HFF-Myc (cell line): ENCODE results near the gene TRAF3.

Experiments used
- DNase-seq: peaks from one replicate; pipeline ENCODE4 v3.0.0-alpha.2; 2011; ENCODE audit warnings: low read depth; ENCODE audit errors: extremely low read depth
- H3K4me3 ChIP-seq: replicated peaks from 2 replicates; pipeline ENCODE4 v1.5.1; 2011; ENCODE audit warnings: low read depth, mild to moderate bottlenecking, control low read depth, low read length
- TF ChIP-seq, protein P1 (sequence below): IDR thresholded peaks from 2 replicates; pipeline ENCODE4 v1.5.1; 2012; ENCODE audit warnings: mild to moderate bottlenecking, low read depth, low read length, control low read depth; ENCODE audit errors: missing control alignments

The TRAF3 gene

DNA sequence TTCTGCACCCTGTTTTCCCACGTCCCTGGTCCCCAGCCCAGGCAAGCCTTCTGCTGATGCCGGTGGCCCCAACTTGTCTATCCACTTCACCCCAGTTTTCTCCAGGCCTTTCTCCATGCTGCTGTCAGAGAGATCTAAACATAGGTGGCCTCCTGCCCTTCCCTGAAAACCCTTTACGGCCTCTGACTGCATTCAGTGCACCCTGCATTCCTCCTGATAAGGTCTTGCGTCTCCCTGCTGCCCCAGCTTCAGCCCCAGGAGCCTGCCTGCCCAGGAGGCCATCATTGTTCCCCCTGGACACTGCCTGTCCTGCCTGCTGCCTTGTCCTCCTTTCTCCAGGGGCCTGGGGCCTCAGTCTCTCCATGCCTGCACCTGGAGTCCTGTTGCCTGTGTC lies 29.8 kb downstream of the TRAF3 start:
- no peak overlapping the region for H3K4me3 ChIP-seq
- no peak for DNase-seq
- TF ChIP-seq, protein P1, sequence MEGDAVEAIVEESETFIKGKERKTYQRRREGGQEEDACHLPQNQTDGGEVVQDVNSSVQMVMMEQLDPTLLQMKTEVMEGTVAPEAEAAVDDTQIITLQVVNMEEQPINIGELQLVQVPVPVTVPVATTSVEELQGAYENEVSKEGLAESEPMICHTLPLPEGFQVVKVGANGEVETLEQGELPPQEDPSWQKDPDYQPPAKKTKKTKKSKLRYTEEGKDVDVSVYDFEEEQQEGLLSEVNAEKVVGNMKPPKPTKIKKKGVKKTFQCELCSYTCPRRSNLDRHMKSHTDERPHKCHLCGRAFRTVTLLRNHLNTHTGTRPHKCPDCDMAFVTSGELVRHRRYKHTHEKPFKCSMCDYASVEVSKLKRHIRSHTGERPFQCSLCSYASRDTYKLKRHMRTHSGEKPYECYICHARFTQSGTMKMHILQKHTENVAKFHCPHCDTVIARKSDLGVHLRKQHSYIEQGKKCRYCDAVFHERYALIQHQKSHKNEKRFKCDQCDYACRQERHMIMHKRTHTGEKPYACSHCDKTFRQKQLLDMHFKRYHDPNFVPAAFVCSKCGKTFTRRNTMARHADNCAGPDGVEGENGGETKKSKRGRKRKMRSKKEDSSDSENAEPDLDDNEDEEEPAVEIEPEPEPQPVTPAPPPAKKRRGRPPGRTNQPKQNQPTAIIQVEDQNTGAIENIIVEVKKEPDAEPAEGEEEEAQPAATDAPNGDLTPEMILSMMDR, result no peak

DNA sequence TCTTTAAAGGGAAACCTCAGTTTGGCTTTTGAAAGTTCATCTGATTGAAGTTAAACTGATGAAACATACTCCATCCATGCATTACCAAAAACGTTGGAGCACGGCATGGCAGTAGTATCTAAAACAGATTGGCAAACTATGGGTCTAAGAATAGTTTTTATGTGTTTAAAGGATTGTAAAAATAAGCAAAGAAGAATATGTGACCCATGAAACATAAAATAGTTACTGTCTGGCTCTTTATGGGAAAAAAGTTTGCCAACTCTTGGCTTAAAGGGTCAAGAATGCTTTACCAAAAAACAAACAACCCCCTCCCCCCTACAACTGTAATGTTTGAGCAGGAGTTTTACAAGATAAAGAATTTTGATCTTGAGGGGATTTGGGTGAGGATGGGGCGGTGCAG lies 32.6 kb downstream of the TRAF3 start:
- TF ChIP-seq, protein P1, result no peak
- no peak for DNase-seq
- H3K4me3 ChIP-seq, result no peak overlapping the region

DNA sequence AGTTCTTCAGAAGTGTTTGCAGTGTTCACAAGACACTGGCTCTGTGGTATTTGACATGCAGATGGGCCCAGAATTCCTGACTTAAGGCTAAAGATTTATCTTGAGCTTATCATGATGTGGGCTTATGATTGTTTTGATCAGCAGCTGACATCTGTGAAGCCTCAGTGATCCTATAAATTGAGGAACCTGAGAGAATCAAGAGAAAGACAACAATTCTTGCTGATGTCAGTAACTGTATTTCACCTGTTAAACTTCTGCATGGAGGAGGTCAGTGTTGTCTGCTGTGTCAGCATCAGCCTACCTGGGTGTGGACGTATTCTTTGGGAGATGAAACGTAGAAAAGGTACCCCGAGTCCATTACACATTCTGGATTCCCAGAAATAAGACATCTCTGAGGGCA lies 33.3 kb downstream of the TRAF3 start:
- DNase-seq, result no peak
- H3K4me3 ChIP-seq, result no peak overlapping the region
- TF ChIP-seq, protein P1, result no peak

DNA sequence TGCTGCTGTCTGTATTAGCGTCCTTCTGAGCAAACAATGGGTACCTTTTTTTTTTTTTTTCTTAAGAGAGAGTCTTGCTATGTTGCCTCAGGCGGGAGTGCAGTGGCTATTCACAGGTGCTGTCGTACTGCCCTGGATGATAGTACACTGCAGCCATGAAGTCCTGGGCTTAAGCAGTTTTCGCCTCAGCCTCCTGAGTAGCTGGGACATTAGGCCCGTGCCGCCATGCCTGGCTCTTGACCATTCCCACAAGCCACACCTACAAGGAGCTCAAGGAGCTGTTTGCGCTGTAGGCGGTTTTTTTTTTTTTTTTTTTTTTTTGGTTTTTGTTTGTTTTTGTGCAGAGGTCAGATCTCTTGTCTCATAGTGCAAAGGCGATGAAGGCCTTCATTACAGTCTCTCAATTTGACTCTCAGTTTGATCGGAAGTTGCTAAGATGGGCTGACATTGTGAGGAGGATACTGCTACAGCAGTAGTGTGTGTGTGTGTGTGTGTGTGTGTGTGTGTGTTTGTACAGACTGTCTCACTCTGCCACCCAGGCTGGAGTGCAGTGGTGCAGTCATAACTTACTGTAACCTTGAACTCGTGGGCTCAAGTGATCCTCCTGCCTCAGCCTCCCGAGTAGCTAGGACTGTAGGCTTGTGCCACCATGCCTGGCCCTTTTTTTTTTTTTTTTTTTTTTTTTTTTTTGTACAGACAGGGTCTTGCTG lies 34.2 kb downstream of the TRAF3 start:
- TF ChIP-seq, protein P1, result no peak
- no peak overlapping the region for H3K4me3 ChIP-seq
- DNase-seq, result no peak

DNA sequence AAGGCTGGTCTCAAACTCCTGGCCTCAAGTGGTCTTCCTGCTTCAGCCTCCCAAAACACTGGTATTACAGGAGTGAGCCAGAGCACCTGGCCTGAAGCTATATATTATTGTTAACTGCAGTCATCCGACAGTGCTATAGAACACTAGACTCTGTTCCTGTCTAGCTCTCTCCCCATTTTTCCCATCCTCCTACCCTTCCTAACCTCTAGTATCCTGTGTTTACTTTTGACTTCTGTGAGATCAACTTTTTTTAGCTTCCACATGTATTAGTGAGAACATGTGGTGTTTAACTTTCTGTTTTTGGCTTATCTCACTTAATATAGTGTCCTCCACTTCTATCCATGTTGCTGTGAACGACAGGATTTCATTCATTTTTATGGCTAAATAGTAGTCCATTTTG lies 34.7 kb downstream of the TRAF3 start:
- no peak overlapping the region for H3K4me3 ChIP-seq
- no peak for DNase-seq
- TF ChIP-seq, protein P1, result no peak

DNA sequence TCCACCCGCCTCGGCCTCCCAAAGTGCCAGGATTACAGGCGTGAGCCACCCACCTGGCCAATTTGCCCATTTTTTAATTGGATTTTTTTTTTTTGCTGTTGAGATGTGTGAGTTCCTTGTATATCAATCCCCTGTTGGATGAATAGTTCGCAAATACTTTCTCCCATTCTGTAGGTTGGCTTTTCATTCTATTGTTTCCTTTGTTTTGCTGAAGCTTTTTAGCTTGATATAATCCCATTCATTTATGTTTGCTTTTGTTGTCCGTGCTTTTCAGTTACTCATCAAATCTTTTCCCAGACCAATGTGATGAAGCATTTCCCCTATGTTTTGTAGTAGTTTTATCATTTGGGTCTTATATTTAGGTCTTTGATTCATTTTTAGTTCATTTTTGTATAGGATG lies 36.4 kb downstream of the TRAF3 start:
- no peak overlapping the region for H3K4me3 ChIP-seq
- TF ChIP-seq, protein P1, result no peak
- no peak for DNase-seq

DNA sequence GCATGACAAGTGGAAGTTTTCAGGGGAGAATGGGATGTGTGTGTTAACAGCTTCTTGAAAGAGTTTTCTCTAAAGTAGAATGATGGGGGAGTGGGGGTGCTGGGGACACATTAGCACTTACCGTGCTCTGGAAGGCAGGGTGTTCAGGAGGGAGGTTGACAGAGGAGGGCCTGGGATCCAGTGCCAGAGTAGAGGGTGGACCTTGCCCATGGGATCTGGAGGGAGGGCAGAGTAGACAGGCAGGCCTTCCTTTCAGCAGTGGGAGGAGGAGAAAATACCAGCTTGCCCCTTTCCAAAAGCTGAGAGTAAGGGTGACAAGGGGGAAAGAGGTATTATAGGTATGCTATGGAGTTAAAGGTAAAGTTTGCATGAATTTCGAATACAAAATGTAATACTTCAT lies 40.1 kb downstream of the TRAF3 start:
- TF ChIP-seq, protein P1, result no peak
- no peak for DNase-seq
- H3K4me3 ChIP-seq, result no peak overlapping the region
